ENCODE measurements around the gene CACNA1S. TPM values are rescaled to one million over a fixed set of nuclear protein-coding genes. Genes with fewer than 3 reads are reported as not detected.
A peak's percentile ranks its signal among the peaks of the same experiment; 100 is the strongest.

The CACNA1S gene
- total RNA-seq, 1 donor from 2014 or later, result 0.06 TPM

DNA sequence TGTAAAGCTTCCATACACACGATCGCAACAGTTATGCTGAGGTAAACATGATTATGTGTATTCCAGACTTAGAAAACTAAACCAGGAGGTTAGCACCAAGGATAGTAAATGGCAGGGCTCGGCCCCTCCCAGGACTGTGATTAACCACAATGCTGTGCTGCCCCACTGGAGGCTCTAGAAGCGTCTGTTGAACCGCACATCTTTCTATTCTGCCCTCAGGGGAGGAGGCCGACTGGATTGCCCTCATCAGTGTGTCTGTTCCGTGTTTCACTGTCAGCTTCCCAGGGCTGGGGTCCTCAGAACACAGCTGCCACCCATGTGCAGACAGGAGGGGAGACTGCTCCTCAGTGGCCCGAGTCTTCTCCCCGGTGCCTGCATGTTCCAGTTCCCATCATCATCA is 27.5 kb upstream of the CACNA1S start:
- Histone ChIP-seq H3K27ac (no peak overlapping the region), H3K4me1 (no peaks in the 10 kb centered on the region), H3K27me3 (ENCODE audit: low read depth) (no peaks in the 10 kb centered on the region), H3K9me3 (no peaks in the 10 kb centered on the region), H3K4me3 (no peak overlapping the region), H3K36me3 (peaks cover 80% of the 10 kb centered on the region)
- intact Hi-C loops (cut with DNase I), result no loop called here
- TF ChIP-seq, protein P1, sequence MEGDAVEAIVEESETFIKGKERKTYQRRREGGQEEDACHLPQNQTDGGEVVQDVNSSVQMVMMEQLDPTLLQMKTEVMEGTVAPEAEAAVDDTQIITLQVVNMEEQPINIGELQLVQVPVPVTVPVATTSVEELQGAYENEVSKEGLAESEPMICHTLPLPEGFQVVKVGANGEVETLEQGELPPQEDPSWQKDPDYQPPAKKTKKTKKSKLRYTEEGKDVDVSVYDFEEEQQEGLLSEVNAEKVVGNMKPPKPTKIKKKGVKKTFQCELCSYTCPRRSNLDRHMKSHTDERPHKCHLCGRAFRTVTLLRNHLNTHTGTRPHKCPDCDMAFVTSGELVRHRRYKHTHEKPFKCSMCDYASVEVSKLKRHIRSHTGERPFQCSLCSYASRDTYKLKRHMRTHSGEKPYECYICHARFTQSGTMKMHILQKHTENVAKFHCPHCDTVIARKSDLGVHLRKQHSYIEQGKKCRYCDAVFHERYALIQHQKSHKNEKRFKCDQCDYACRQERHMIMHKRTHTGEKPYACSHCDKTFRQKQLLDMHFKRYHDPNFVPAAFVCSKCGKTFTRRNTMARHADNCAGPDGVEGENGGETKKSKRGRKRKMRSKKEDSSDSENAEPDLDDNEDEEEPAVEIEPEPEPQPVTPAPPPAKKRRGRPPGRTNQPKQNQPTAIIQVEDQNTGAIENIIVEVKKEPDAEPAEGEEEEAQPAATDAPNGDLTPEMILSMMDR (IDR thresholded peaks at IDR 0.05), result no peak
- ATAC-seq (no peak), DNase-seq (no peak)

DNA sequence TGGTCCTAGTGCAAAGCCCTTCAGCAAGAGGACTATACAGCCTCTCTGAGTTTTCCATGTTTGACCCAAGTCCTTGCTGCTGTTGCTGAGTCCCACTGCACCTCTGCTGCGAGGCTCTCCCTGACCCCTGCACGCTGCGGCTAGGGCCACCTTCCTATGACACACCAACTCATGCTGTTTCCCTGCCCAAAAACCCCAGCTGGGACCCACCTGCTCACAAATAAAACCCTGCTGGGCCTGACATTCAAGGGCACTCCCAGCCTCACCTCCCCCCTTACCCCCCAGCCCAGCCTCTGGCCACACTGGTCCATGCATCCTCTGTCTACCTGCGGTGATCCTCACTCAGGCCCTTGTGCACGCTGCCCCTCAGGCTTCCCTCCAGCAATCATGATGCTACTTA is 27.1 kb upstream of the CACNA1S start:
- ATAC-seq (no peak), DNase-seq (no peak)
- Histone ChIP-seq H3K27ac (no peak overlapping the region), H3K36me3 (peaks cover 78% of the 10 kb centered on the region), H3K4me1 (no peaks in the 10 kb centered on the region), H3K9me3 (no peaks in the 10 kb centered on the region), H3K4me3 (no peak overlapping the region), H3K27me3 (ENCODE audit: low read depth) (no peaks in the 10 kb centered on the region)
- TF ChIP-seq, protein P1 (IDR thresholded peaks at IDR 0.05), result no peak
- intact Hi-C loops (cut with DNase I), result no loop called here

DNA sequence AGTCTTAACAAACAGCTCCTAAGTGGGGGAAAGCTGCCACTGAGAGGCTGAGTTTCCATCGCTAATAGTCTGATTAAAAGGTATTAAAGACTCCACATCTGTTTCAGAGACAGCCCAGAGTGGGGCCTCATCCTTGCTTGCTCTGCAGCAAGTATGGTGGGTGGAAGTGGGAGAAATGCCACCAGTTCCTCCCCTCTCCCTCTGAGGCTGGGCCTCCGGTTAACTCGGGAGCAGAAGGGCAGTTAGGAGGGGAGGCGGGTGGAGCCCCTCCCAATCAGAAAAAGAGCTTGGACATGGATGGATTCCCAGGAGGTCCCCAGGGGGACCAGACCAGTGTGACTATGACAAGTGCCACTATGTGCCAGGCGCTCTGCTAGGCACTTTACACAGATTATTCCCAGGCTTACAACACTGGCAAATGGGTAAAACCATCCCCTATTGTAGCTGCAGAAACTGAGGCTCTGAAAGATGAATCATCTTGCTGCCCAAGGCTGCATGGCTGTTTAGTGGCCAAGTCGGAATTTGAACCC is 26.1 kb upstream of the CACNA1S start:
- Histone ChIP-seq H3K4me3 (no peak overlapping the region), H3K9me3 (no peaks in the 10 kb centered on the region), H3K4me1 (no peaks in the 10 kb centered on the region), H3K27ac (no peak overlapping the region), H3K36me3 (peaks cover 68% of the 10 kb centered on the region), H3K27me3 (ENCODE audit: low read depth) (no peaks in the 10 kb centered on the region)
- DNase-seq, result no peak
- intact Hi-C loops (cut with DNase I), result no loop called here
- TF ChIP-seq, protein P1 (IDR thresholded peaks at IDR 0.05), result no peak
- no peak for ATAC-seq

DNA sequence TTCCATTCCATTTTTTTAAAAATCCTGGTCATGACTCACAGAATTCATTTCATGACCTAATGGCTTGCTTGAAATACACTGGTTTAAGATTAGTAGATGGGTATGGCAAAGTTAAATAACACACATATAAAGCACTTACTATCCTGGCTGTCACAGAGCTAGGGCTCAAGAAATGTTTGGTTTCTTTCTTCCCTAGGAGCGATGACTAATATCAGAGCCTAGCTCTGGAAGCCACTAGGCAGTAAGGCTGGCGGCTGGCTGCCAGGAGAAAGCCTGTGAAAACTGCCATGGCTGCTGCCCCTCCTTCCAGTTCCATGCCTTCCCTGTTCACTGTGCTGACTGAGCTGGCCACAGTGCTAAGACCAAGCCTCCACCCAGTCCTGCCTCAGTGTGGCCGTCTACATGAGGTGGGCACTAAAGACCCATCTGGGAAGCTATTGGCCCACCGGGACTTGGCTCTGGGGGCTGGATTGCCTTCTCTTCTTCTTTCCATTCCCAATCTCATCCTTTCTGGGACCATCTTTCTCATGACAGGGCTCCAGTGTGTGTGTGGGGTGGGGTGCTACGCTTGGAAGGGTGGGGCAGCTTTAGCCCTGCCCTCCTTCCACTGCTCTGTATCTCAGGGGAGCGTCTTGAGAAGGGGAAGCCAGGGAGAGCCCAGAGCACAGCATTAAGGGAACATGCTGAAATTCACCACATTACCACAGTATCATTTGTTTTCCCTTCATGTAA is 25.5 kb upstream of the CACNA1S start:
- TF ChIP-seq, protein P1 (IDR thresholded peaks at IDR 0.05), result no peak
- intact Hi-C loops (cut with DNase I), result no loop called here
- Histone ChIP-seq H3K4me1 (no peaks in the 10 kb centered on the region), H3K4me3 (no peak overlapping the region), H3K36me3 (peaks cover 62% of the 10 kb centered on the region), H3K27me3 (ENCODE audit: low read depth) (no peaks in the 10 kb centered on the region), H3K27ac (no peak overlapping the region), H3K9me3 (no peaks in the 10 kb centered on the region)
- ATAC-seq, result peak; percentile 11 to 46
- DNase-seq, result no peak

DNA sequence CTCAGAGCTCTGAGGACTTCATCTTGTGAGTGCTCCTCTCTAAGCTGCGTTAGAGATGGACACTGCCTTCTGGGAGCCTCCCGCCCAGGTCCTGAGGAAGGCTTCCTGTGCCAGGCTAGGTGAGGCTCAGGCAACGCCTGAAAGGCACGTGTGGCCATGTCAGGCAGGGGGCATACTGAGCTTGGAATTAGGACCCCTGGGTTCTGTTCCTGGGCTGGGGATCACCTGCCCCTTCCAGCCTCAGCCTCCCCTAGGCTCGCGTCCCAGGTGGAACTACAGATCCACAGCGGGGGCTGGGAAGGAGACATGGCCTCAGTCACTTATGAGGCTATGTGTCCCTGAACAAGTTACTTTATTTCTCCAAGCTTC is 24.8 kb upstream of the CACNA1S start:
- Histone ChIP-seq H3K36me3 (peaks cover 55% of the 10 kb centered on the region), H3K9me3 (no peaks in the 10 kb centered on the region), H3K4me3 (no peak overlapping the region), H3K4me1 (no peaks in the 10 kb centered on the region), H3K27ac (no peak overlapping the region), H3K27me3 (ENCODE audit: low read depth) (no peaks in the 10 kb centered on the region)
- DNase-seq (no peak), ATAC-seq (peak in 1 of 2 donors; percentile 4)
- intact Hi-C loops (cut with DNase I), result no loop called here
- TF ChIP-seq, protein P1 (IDR thresholded peaks at IDR 0.05), result no peak
